Calu3 (cell line): ENCODE results near the gene SFMBT1. TPM values are rescaled to one million over a fixed set of nuclear protein-coding genes. Genes with fewer than 3 reads are reported as not detected.

Experiments used
- BruUV-seq: library from RNA; stranded (reverse); fragments of 400-500 nt; replicated peaks from 2 replicates; lab custom pipeline; 2021; lab: Mats Ljungman, UMichigan
- CTCF ChIA-PET: fragments of 300-600 bp; sonication (Branson Sonifier 250); formaldehyde crosslinking; loops from one replicate; lab custom pipeline; 2022; ENCODE audit warnings: antibody characterized with exemption; lab: Charles Lee
- DNase-seq: peaks from one replicate; pipeline ENCODE4 v3.0.0; 2022
- H3K27ac Mint-ChIP-seq: one replicate; pipeline ENCODE4 v1.8.0; 2022; ENCODE audit warnings: mixed read lengths; ENCODE audit not compliant: unreplicated experiment
- H3K27me3 Mint-ChIP-seq: one replicate; pipeline ENCODE4 v1.8.0; 2022; ENCODE audit warnings: mixed read lengths; ENCODE audit not compliant: unreplicated experiment
- H3K36me3 Mint-ChIP-seq: one replicate; pipeline ENCODE4 v1.8.0; 2022; ENCODE audit warnings: mild to moderate bottlenecking, moderate library complexity, mixed read lengths; ENCODE audit not compliant: insufficient read depth, unreplicated experiment
- H3K4me1 Mint-ChIP-seq: one replicate; pipeline ENCODE4 v1.8.0; 2022; ENCODE audit warnings: mild to moderate bottlenecking, low read depth, mixed read lengths; ENCODE audit not compliant: unreplicated experiment
- H3K4me3 Mint-ChIP-seq: one replicate; pipeline ENCODE4 v1.8.0; 2022; ENCODE audit warnings: mild to moderate bottlenecking, low read depth, moderate library complexity, mixed read lengths; ENCODE audit not compliant: unreplicated experiment
- H3K9me3 Mint-ChIP-seq: one replicate; pipeline ENCODE4 v1.8.0; 2022; ENCODE audit warnings: low read depth, mixed read lengths; ENCODE audit not compliant: unreplicated experiment
- intact Hi-C: fragments of 100-400 bp; cut with micrococcal nuclease; formaldehyde crosslinking; loops from one replicate; pipeline ENCODE4 v1.10.0; 2022; ENCODE audit not compliant: unreplicated experiment
- total RNA-seq: library from RNA; stranded (reverse); gene quantifications from 2 replicates; pipeline ENCODE4 v1.2.3, GENCODE V29; 2022
- TF ChIP-seq, protein P1 (sequence below): fragments of 200-600 bp; IDR thresholded peaks from one replicate; pipeline ENCODE4 v1.8.0; 2022; ENCODE audit warnings: antibody characterized with exemption; ENCODE audit not compliant: unreplicated experiment

SFMBT1 gene
- total RNA-seq, 1 experiment from 2014 or later = 36.6 TPM

DNA sequence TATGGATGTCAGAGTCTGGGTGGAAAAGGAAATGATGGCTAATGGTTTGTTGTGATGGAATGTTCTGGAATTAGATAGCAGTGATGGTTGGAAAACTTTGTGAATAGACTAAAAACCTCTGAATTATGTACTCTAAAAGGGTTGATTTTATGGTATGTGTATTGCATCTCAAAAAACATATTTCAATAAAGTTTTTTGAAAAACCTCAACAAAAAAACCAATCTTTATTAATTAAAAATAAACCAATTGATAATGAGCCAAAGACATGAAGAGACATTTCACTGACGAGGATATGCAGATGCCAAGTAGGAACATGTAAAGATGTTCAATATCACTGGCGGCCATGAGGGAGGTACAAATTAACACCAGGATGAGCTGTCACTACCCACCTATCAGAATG is 78.5 kb downstream of the SFMBT1 start:
- H3K36me3 Mint-ChIP-seq = peaks cover 14% of the 10 kb centered on the region
- H3K27ac Mint-ChIP-seq = no peak overlapping the region
- no peak overlapping the region for H3K4me3 Mint-ChIP-seq
- BruUV-seq = no TSS peak
- no peak for DNase-seq
- no peaks in the 10 kb centered on the region for H3K4me1 Mint-ChIP-seq
- CTCF ChIA-PET = no interaction called here
- no peaks in the 10 kb centered on the region for H3K9me3 Mint-ChIP-seq
- intact Hi-C loops = no loop called here
- no peaks in the 10 kb centered on the region for H3K27me3 Mint-ChIP-seq
- TF ChIP-seq, protein P1, sequence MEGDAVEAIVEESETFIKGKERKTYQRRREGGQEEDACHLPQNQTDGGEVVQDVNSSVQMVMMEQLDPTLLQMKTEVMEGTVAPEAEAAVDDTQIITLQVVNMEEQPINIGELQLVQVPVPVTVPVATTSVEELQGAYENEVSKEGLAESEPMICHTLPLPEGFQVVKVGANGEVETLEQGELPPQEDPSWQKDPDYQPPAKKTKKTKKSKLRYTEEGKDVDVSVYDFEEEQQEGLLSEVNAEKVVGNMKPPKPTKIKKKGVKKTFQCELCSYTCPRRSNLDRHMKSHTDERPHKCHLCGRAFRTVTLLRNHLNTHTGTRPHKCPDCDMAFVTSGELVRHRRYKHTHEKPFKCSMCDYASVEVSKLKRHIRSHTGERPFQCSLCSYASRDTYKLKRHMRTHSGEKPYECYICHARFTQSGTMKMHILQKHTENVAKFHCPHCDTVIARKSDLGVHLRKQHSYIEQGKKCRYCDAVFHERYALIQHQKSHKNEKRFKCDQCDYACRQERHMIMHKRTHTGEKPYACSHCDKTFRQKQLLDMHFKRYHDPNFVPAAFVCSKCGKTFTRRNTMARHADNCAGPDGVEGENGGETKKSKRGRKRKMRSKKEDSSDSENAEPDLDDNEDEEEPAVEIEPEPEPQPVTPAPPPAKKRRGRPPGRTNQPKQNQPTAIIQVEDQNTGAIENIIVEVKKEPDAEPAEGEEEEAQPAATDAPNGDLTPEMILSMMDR = no peak

DNA sequence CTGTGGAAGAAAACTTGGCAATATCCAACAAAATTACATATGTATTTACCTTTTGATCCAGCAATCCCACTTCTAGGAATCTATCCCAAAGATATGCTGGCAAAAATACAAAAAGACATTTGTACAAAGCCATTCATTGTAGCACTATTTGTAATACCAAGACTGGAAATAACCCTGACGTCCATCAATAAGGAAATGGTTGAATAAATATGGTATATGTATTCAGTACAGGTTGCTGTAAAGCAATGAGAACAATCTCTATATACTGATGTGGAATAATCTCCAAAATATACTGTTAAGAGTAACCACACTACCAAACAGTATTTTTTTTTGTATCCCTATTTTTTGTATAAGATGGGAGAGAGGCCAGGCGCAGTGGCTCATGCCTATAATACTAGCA is 83.7 kb downstream of the SFMBT1 start:
- no peak overlapping the region for H3K4me3 Mint-ChIP-seq
- CTCF ChIA-PET = interaction anchor here (0.6 kb wide), 1 partner anchor 136 kb away, joined by 3 read pairs; no protein-coding TSS in a partner anchor
- no peaks in the 10 kb centered on the region for H3K4me1 Mint-ChIP-seq
- H3K27me3 Mint-ChIP-seq = no peaks in the 10 kb centered on the region
- H3K9me3 Mint-ChIP-seq = no peaks in the 10 kb centered on the region
- peaks cover 14% of the 10 kb centered on the region for H3K36me3 Mint-ChIP-seq
- no peak for DNase-seq
- H3K27ac Mint-ChIP-seq = no peak overlapping the region
- no TSS peak for BruUV-seq
- intact Hi-C loops = no loop called here
- TF ChIP-seq, protein P1 = no peak

DNA sequence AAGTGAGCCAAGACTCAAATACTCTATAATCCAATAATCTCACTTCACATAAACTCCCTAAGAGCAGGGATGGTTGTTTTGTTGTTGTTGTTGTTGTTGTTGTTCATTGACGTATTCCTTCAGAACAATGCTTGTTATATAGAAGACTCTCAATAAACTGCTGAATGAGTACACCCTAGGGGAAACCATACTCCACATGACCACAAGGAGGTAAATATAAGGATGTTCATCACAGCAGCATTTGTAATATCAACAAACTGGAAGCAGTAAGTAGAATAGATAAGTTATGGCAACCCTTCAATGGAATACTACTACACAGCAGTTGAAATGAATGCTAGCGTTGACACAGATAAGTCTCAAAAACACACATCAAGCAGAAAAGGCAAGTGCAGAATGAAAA is 86.1 kb downstream of the SFMBT1 start:
- no peak overlapping the region for H3K27ac Mint-ChIP-seq
- no peak for DNase-seq
- TF ChIP-seq, protein P1 = no peak
- H3K9me3 Mint-ChIP-seq = no peaks in the 10 kb centered on the region
- no peaks in the 10 kb centered on the region for H3K4me1 Mint-ChIP-seq
- CTCF ChIA-PET = no interaction called here
- intact Hi-C loops = no loop called here
- BruUV-seq = no TSS peak
- peaks cover 6% of the 10 kb centered on the region for H3K36me3 Mint-ChIP-seq
- no peaks in the 10 kb centered on the region for H3K27me3 Mint-ChIP-seq
- no peak overlapping the region for H3K4me3 Mint-ChIP-seq

DNA sequence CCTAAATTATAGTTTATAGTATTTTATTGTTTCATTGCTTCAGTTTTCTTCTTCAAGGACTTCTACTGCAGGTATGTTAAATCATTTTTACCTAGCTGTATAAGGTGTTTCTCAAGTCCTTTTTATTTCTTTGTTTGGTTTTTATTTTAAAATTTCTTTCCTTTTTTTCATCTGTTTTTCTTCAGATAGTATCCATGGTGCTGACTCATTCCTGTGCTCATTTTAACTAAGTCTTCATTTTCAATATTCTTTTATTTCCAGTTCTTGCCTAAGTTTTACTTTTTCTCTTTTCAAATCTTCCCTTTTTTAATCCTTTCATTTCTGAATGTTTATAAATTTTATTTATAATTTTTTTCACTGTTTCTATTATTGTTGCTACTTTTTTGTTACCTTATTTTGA is 106.3 kb downstream of the SFMBT1 start:
- intact Hi-C loops = loop anchor here (10.0 kb wide), 1 partner anchor 135 kb away; no protein-coding TSS in a partner anchor
- CTCF ChIA-PET = no interaction called here
- H3K36me3 Mint-ChIP-seq = peaks cover 18% of the 10 kb centered on the region
- TF ChIP-seq, protein P1 = no peak
- H3K4me3 Mint-ChIP-seq = no peak overlapping the region
- H3K9me3 Mint-ChIP-seq = no peaks in the 10 kb centered on the region
- BruUV-seq = no TSS peak
- peak overlapping the region; percentile 14 for H3K27ac Mint-ChIP-seq
- no peaks in the 10 kb centered on the region for H3K4me1 Mint-ChIP-seq
- H3K27me3 Mint-ChIP-seq = no peaks in the 10 kb centered on the region
- no peak for DNase-seq
